Colon (tissue), 2 donors: ENCODE results near the gene NR6A1.

Experiments
- FAIRE-seq: peaks from 2 replicates; lab custom pipeline; 2012; peaks lifted over from hg19 to GRCh38; lab: Jason Lieb, UNC
- donor health status: control.
- donor health status: control.

The NR6A1 gene

DNA sequence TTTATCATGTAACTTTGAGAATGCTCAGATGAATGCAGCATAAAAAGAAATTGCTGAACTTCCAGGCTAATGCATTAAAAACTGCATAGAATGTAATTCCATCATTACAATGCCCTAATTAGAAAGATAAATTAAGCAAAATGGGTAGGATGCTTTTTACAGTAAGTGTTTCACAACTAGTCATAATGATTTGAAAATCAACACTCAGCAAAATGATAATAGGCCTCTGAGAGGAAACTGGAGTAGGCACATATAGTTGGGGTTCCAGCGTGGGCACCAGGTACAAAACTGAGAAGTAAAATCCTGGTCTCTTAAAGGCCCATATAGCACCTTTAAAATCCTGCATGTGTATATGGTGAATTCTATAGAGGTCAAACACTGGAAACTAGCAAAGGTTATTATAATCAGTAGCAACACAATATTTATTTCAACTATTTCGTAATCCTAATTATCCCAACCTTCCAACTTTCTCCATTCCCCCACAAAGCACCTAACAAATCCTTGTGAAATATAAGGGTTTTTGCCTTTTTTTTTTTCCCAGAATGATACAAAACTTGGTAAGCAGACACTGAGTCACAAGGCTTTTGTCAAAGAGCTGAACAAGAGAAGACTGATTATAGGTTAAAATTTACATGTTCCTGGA, 155.9 kb downstream of the NR6A1 start:
- no peak for FAIRE-seq

DNA sequence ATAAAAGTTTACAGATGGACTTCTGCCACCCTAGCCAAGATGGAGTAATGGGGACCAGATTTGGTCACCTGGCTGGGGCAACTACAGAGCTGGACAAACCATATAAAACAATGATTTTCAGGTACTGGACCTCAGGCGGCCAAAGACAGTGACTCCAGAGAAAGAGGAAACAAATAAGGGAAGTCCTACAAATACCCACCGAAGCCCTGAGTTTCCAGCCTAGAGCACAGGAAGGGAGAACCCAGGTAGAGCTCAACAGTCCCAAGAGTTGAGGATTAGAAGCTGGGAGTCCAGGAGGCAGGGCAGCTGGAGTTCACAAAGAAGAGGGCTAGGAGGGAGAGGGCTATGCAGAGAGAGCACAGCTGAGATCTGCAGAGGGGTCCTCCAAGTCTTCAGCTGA, 157.3 kb downstream of the NR6A1 start:
- FAIRE-seq, result no peak

DNA sequence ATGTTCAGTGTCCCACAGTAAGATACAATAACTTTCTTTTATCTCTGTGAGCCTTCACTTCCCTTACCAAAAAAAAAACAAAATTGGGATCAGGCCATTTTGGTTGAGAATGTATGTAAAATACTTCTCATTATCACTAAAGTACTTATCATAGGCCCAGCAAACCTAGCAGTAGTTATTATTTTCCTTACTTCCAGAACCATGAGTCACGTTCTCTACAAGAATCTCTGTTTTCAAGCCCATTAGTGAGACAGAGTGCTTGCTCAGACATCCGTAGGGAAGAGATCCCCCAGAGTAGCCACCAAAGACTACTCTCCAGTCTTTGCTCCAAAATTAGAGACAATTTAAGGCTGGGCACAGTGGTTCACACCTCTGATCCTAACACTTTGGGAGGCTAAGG, 160.0 kb downstream of the NR6A1 start:
- no peak for FAIRE-seq

DNA sequence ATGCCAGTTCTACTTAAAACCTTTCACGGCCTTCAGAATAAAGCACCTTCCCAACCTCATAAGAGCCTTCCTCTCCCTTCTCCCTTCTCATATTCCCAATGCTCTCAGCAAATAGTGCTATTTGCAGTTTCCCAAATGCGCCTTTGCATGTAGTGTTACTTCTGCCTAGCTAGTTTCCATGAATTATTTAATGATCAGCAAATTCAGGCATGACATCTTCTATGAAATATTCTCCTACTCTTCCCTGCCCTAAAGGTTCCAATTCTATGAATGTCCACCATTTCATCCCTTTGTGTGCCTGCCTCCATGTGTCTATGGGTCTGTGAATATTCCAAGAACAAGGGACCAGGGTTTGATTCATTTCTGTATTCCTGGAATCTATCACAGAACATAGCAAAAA, 165.1 kb downstream of the NR6A1 start:
- no peak for FAIRE-seq

DNA sequence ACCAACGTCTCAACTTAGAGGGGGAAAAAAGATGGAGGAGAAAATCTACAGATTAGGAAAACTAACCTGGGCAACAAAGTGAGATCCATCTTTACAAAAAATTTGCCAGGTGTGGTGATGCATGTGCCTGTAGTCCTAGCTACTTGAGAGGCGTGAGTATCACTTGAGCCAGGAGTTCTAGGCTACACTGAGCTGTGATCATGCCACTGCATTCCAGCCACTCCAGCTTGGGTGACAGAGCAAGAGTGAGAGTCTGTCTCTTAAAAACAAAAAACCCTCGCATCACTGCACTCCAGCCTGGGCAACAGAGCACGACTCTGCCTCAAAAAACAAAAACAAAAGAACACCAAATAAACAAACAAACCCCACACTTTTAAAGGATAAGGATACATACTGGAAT, 165.9 kb downstream of the NR6A1 start:
- no peak for FAIRE-seq

DNA sequence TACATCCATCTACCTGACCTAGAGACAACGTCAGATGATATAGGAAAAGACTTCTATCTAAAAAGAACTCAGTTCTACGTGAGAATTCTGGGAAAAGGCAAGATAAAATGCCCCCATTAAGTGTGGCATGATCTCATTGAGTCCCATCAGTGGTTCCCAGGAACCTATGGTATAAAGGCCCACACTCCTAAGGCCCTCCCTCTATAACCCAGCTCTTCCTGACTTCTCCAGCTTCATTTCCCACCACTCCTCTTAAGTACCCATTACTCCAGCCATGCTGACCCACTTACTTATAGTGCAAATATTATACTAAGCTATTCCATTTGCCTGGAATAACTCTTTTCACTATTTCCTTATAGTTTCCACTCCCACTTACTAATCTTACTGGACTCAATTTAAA, 168.5 kb downstream of the NR6A1 start:
- no peak for FAIRE-seq

DNA sequence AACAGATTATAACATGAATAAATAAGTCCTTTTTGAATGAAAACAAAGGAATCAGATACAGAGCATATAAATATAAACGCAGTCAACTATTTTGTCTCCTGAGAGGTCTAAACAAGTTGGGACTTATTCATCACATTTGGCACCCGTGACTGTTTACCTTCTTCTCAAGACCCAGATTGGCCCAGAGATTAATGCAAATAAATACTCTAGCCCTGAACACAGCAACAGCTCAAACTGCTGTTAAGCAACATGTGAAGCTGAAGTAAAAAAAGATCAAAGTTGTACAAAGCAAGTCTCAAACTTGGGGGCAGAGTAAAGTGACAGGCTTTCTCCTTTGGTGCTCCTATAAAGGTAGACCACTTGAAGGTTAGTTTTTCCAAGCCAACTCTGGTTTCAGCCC, 168.9 kb downstream of the NR6A1 start:
- no peak for FAIRE-seq

DNA sequence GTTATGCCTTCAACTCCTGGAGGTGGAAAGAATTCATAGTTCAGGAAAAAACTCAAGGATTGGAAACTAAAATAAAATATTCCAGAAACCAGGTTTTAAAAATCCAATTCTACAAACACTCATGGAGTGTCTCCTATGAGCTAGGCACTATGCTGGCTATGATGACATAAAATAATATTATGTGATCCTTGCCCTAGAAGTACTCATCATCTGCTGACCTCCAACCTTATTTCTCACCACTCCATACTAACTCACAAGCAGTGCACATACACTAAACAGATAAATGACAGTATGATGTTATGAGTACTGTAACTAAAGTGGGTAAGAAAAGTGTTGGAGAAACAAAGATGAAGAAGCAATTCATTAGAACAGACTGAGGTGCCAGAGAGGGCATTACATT, 170.7 kb downstream of the NR6A1 start:
- FAIRE-seq, result no peak

DNA sequence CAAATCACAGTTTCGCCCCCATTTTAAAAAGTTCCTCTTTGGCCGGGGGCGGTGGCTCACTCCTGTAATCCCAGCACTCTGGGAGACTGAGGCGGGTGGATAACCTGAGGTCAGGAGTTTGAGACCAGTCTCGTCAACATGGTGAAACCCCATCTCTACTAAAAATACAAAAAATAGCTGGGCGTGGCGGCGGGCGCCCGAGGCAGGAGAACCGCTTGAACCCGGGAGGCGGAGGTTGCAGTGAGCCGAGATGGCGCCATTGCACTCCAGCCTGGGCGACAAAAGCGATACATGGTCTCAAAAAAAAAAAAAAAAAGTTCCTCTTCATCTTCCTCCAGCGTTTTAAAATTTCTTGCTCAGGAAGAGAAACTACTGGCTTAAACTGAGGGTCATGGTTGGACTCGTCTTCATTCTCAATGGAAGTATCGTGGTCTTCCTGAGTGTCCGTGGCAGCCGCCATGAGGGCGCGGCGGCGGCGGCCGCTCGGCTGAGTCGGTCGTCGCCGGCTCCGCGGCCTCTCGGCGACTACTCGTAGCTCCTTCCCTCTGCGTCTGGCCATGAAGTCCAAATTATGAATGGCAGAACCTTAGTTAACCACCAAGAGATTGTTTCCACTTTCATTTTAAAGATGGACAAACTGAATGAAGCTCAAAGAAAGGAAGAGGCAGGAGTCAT, 171.9 kb downstream of the NR6A1 start:
- FAIRE-seq, result no peak

DNA sequence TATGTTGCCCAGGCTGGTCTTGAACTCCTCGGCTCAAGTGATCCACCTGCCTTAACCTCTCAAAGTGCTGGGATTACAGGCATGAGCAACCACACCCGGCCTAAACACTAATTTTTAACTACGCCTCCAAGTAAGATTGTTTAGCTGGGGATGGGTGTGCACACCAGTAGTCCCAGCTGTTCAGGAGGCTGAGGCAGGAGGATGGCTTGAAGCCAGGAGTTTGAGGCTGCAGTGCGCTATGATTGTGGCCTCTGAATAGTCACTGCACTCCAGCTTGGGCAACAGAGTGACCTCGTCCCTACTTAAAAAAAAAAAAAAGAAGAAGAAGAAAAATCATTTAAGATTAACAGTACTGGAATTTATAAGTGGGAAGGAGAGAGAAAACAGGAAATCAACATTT, 173.1 kb downstream of the NR6A1 start:
- FAIRE-seq, result no peak

DNA sequence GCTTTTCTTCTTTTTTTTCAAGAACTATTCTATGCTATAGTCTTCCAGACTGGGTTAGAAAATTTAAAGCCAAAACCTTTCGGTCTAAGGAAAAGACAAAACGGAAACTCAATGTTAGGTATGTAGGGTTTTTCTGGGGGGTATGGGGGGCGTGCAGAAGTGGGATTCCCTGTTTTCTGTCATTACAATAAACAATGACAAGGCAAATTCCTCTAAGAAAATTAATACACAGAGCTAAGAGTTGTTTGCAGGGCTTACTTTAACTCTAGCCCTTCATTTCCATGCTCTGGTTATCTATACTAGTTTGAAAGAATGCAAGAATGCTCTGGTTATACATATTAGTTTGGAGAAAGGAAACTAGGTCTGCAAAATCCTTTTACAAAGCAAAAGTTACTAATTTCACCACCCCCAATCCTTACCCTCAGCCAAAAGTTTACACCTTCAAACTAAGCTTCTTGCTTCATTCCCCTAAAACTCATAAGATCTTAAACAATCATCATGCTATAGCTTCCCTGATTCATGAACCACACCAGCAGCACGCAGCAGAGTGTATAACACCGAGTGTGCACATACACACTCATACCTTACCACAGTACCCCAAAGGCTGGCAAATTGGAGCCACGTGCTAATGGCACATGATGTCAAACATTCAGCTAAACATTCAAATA, 174.8 kb downstream of the NR6A1 start:
- no peak for FAIRE-seq

DNA sequence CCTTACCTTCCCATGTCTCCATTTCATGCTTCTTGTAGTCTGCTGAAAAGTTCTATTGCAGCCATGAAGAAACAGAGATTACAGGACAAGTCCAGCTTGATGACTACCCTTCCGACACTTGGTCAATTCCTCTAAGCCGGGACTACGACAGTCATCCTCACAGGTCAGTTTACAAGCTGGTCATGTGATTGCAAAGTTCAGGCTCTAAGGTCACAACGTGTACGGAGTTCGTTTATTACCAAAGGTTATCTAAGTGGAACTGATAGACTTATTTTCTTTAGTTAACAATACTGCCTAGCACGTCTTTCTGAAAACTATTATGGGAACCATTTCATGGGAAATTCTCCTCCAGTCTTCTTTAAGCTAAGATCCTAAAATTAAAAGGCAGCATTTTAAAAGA, 175.4 kb downstream of the NR6A1 start:
- no peak for FAIRE-seq

DNA sequence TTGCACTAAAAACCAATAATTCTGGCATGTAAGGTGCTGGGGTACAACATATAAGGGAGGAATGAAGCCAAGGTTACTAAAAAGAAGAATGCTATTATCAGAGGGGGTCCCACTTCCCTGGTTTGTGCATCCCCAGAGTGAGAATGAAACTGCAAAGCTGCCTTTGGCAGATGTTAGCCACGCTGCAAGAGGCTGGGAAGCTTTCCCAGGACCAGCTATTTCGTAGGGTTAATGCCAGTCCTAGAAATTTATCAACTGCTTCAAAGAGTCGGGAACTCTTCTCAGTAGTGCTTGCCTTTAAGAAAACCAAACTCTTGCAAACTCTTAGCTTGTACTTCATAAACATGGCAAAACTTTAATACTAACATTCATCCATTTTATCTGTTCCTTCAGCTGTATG, 176.4 kb downstream of the NR6A1 start:
- FAIRE-seq, result no peak

DNA sequence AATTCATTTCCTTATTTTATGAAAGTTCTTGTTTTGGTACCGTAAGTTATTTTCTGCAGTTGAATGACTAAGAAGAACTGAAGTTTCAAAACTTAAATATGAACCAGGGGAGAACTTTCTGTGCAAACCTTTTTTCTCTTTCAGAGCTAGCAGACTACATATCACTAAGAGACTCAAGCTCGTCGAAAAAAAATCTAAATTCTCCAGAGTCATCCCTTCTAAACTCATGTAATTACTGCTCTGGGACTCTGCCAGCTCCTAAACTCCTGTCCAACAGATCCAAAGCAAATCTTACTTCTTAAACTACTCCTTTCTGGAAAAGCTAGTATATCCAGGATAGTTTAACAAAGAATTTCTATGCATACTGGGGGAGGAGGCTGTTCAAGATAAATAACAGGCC, 176.9 kb downstream of the NR6A1 start:
- FAIRE-seq, result no peak

DNA sequence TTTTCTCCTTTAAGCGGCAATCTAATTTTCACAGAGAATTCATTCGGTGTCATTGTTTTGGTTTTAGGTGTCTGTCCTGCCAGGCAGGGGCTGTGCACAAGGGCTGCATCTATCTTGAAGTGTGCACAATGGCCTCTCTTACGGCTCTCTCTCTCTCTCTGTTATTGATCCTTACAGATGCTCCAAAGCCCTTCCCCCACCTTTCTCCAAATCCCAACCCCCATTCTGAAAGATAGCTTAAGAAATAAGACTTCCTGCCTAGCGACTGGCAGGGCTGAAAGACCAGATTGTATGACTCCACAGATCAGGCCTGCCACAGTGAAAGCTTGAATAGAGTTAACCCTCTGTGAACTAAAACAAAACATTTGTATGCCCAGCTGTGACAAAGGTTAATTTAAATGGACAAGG, 177.5 kb downstream of the NR6A1 start:
- no peak for FAIRE-seq

DNA sequence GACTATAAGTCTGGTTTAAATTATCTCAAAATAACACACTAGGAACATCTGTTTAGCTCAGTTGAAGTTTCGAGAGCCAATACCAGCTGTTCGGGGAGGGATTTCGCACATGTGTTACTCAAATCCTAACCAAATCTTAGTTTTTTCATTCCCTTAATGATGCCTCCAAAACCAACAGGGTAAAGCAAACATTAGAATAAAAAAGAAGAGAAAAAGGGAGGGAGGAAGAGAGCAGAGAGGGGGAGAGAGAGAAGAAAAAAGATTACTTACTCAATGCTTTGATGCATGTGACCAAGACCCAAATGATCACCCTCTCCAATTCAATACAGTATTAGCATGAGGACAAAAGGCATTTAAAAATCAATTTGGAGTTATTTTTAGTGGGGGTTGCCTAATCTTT, 177.9 kb downstream of the NR6A1 start:
- no peak for FAIRE-seq

DNA sequence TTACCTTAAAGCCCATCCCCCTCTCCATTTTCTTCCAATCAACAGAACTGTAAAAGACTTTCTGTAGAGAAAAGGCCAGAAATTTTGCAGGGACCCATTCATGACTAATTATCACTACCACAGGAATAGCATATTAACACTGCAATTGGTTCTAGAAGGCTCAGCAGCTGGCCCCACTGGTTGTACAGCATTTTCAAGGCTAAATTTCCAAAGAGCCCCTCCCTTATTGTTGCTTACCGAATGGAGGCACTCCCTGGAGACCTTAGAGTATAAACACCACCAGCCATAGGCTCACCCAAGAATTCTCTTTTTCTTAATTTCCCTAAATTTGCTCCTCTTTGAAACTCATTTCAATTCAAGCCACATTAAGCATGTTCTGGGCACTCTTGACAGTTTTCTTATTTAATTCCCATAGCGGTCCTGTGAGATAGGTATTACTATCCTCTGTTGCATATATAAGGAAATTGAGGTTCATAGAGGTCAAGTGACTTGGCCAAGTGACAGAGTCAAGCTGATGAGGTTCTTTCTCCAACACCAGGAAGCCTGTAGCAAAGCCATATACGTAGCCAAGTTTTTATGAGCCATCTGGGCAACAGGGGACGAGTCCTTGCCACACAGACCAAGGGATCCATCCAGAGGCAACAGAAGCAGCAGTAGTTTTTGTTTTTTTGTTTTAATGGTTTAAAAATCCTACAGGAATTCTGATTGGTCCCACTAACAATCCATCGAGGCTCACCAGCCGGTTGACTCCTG, 180.0 kb downstream of the NR6A1 start:
- no peak for FAIRE-seq

DNA sequence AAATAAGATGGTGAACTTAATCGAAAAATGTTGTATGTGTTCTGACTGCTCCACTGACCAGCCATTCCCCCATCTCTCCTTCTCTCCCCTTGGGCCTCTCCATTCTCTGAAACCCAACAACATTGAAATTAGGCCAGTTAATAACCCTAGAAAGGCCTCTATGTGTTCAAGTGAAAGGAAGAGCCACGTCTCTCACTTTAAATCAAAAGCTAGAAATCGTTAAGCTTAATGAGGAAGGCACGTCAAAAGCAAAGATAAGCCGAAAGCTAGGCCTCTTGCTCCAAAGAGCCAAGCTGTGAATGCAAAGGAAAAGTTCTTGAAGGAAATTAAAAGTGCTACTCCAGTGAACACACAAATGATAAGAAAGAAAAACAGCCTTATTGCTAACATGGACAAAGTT, 186.5 kb downstream of the NR6A1 start:
- FAIRE-seq, result no peak

DNA sequence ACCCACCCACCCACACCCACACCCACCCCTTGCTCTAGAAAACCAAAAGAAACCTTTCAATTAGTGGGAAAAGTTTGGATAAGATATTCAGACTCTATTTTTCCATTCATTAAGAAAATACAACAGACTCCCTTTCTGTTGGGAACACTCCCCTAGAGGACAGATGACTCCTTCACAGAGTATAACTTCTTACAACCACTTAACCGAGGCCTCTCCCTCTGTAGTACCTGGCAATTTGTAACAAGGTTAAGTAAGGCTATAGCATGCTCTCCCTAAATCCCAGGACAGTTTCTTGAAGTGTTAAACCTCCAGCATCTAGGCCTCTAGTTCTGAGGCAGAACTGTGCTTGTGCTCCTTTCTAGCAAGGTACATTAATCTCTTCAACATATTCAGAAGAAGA, 188.0 kb downstream of the NR6A1 start:
- no peak for FAIRE-seq

DNA sequence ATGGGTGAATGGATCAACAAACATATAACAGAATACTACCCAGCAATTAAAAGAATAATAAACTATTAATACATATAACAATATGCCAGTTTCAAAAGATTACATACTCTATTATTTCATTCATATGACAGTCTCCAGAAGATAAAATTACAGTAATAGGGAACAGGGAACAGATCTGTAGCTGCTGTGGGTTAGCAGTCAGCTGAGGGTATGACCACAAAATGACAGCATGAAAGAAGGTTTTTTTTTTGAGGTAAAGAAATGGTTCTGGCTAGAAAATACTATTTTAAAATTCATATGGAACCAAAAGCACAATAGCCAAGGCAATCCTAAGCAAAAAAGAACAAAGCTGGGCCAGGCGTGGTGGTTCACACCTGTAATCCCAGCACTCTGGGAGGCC, 190.9 kb downstream of the NR6A1 start:
- no peak for FAIRE-seq

DNA sequence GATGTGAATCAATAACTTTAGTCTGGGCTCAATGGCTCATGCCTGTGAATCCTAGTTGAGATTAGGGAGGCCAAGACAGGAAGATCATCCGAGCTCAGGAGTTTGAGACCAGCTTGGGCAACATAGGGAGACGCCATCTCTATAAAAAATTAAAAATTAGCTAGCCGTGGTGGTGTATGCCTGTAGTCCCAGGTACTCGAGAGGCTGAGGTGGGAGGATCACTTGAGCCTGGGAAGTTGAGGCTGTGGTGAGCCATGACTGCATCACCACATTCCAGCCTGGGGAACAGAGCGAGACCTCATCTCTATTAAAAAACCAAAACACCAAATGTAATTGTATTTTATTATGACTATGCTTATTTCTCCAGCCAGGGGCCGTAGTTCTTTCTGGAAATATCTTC, 194.4 kb downstream of the NR6A1 start:
- FAIRE-seq, result no peak

DNA sequence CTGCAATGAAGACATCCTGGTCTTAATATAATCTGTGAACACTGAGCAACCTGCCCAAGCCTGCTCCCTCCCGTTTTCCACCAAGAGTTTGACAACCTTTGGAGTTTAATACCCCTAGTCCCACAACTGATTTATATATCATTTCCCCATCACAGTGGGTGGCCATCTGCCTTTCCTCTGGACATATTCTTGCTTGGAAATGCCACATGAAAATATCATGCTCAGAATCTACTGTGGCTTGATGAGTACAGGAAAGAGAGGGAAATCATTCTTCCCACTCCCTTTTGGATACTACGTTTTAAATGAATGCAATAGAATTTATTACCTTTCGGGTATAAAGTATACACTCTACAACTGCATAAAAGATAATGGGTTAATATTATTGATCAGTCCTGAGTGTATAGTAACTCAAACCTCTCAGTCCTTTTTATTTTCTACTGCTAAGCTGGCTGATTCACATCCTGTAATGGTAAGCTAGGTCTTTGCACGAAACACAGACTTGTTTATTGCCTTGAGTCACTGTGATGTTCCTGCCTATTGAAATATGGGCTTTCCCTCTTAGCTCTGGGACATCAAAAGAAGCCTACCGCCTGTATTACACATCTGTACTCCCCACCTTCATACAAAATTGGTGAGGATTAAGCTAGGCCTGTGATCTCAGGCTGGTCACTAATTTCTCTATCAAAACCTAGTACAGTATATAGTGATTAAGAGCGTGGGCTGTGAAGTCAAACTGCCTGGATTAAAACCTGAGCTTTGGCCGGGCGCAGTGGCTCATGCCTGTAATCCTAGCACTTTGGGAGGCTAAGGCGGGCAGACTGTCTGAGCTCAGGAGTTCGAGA, 196.4 kb downstream of the NR6A1 start:
- FAIRE-seq, result no peak
